HG02678 (cell line): ENCODE data around the gene CPOX.
"Not testable (repeated sequence)": the region's sequence is repeated elsewhere in the genome, so short reads cannot be mapped to it uniquely, and the experiment has no call there.

Experiments
- ATAC-seq: cut with Tn5 transposase; IDR thresholded peaks from one replicate; pipeline ENCODE4 v1.9.1; 2021; ENCODE audit warnings: mild to moderate bottlenecking, moderate library complexity; ENCODE audit not compliant: unreplicated experiment

CPOX gene

DNA sequence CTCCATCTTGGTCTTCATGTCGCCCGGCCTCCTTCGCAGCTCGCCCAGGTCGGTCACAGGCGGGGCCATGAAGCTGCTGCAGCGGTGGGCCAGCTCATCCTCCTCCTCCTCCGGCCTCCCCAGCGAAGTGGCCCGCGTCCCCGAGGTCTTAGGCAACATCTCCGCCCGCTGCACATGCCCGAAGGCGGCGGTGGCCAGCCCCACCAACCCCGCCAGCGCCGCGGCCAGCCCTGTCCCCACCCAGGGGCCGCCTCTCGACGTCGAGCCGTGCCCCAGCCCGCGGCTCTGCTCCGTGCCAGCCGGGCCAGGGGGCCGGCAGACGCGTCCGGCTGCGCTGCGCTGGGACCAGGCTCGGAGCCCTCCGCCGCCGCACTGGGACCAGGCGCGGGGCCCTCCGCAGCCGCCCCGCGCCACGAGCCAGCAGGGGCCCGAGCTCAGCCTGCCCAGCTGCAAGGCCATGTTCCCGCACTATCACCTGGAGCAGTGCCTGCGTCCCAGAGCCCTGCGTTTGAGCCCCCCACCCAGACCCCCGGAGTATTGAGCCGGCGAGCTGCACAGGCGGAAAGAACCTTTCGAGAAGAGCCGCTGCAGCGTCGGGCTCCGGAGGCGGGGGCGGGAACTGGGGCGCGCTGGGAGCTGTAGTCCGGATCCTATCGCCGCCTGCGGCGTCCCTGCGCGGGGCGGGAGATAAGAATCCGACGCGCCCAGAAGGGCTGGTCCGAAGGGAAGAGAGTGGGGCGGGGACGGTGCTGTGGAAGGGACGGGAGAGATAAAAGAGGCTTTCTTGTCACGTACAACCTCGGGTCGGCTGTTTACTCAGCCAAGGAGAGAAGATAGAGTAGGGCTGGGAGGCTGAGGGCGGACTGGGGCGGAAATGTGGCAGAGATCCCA lies at the start of gene CPOX:
TSS of gene CPOX (minus strand) at position 566 of the 891 bp plus-strand sequence. CDS start at position 459, 107 bp downstream.
- peak; percentile 92 for ATAC-seq

DNA sequence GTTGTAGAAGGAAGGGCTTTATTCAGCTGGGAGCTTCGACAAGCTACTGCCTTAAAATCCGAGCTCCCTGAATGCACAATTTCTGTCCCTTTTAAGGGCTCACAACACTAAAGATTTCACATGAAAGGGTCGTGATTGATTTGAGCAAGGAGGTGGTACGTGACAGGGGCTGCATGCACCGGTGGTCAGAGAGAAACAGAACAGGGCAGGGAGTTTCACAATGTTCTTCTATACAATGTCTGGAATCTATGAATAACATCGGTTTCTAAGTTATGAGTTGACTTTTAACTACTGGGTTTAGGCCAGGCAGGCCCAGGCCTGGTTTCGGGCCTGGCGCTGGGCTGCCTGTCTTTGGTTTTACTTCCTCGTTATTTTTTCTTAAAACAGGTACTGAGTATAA lies 49.4 kb upstream of the CPOX start:
- ATAC-seq, result not testable (repeated sequence)

DNA sequence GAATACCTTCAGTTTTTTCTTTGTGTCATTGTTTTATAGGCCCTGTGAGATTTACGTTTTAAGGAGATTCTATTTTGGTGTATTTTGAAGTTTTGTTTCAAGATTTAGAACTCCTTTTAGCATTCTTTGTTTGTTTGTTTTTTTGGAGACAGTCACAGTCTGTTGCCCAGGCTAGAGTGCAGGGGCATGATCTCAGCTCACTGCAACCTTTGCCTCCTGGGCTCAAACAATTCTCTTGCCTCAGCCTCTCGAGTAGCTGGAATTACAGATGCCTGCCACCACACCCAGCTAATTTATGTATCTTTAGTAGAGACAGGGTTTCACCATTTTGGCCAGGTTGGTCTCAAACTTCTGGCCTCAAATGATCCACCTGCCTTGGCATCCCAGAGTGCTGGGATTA lies 48.3 kb upstream of the CPOX start:
- ATAC-seq, result not testable (repeated sequence)

DNA sequence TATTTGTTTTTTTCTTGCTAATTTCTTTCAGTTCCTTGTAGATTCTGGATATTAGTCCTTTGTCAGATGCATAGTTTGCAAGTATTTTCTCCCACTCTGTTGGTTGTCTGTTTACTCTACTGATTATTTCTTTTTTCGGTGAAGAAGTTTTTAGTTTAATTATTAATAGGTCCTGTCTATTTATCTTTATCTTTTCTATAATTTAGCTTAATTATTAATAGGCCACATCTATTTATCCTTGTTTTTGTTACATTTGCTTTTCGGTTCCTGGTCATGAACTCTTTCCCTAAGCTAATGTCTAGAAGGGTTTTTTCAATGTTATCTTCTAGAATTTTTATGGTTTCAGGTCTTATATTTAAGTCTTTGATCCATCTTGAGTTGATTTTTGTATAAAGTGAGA lies 45.1 kb upstream of the CPOX start:
- ATAC-seq, result not testable (repeated sequence)

DNA sequence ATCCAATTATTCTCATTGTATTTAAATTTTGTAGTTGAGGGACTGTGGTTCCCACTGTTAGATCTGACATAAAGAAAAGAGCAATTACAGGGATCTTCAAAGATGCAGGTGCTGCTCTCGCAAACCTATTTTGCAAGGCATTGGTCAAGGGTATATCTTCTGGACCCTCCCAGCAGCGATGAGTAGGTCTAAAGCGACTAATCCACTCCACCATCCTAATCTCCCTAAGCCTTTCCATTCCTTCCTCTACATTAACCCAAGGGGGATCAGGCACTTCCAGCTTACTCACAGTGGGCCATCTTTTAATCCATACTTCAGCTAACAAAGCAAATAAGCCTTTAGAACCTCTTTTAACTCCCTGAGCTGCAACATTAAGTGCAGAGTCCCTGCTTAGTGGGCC lies 37.0 kb upstream of the CPOX start:
- ATAC-seq, result no peak

DNA sequence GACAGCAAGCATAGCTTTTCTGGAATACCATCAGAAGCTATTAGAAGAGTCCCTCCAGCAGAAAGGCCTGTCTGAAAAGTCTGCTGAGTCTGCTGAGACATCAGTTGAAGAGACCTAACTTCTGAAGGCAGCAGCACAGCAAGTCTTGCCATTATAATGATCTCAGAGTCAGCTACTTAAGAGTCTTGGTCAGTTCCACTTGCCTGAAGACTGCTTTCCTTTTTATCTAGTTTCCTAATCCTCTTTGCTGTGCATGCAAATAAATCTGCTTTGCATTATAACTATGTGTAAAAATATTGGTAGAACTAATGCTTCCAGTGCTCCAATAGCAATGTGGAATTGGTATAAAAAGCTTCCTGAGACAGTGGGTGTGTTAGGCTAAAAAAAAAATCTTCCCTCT lies 34.9 kb upstream of the CPOX start:
- no peak for ATAC-seq

DNA sequence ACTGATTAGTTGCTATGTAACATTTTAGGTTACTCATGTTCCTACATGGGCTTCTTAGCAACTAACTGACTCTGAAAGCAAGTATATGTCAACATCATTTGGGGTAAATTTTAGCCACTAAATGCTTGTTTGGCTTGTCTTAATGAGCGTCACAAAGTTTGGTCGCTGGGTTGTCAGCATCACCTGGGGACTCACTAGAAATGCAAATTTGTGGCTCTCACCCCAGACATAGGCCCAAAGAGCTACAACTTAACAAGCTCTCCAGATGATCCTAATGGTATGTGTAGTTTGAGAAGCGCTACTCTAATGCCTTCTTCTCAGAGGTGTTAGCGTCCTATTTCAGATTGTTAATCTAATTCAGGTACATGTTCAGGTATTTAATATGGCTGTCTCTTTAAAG lies 32.7 kb upstream of the CPOX start:
- no peak for ATAC-seq

DNA sequence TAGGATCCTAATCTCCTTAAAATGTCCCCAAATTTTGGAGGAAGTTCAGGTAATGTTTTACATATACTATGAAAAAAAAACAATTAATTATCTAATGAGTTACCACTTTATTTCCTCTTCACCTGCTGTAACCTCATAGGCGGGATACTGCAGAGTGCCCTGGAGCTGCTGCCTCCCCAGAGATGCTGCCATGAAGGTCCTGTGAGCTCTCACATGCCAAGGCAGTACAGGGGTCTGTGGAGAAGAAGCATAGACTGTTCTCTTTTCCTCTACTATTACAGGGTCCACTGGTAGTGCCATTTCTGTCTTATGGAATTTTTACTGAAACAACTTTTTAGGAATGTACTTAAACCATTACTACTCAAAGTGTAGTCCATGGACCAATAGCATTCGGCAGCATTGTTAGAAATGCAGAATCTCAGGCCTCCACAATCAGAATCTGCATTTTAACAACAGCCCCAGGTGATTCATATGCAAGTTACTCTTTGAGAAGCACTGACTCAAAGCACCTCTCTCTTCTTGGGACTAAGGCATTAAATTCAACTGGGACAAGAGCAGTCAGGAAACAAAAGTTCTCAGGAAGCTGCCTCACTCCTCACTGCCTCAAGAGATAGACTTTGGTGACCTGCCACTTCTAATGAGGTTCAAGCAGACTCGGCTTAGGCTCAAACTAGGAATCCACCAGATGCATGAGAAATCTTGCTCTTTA lies 30.3 kb upstream of the CPOX start:
- no peak for ATAC-seq

DNA sequence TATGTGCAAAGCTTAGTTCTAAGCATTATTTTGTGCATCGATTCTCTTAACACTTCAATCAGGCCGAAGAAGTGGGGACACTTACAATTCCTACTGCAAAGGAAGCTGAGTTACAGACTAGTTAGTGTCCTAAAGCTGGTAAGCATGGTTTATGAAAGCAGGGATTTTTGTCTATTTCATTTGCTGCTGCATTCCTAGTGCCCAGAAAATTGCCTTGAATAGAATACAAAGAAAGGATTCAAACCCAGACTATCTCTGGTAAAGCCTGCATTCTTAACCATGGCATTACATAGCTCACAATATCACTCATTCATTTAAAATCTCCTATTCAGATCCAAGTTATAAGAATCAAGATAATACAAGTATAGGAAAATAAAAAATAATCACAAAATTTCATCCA lies 24.4 kb upstream of the CPOX start:
- ATAC-seq, result no peak

DNA sequence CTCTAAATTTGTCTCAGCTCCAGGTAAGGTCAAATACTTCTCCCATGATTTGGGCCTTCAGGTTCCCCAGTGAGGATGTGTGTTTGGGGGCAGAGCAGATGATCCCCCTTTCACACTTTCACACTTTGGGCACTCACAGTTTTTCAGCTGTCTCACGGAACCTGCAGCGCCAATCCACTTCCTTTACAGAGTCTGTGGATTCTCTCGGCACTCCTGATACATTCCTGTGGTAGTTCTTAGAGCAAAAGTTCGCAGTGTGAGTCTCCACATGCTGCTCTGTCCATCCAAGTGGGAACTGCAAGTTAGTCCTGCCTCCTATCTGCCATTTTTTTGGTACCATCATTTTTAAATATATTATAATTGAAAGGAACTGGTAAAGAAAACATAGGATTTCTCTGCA lies 20.2 kb upstream of the CPOX start:
- no peak for ATAC-seq

DNA sequence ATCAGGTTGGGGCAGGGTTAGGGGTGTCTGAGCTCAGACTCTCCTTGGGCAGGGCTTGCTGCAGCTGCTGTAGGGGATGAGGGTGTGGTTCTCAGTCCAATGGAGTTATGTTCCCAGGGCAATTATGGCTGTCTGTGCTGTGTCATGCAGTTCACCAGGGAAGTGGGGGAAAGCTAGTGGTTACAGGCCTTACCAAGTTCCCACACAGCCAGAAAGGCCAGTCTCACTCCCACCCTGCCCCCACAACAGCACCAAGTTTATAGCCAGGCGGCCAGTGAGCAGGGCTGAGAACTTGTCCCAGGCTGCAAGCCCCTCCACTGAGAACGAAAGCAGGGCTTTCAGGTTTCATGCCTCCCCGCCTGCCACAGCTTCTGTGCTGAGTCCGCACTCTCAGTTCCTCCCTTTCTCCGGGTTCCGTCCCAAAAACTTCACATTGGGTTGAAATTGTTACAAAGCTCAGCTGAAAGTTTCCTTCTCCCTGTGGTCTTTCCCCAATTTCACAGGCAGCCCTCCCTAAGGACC lies 19.6 kb upstream of the CPOX start:
- ATAC-seq, result peak; percentile 60

DNA sequence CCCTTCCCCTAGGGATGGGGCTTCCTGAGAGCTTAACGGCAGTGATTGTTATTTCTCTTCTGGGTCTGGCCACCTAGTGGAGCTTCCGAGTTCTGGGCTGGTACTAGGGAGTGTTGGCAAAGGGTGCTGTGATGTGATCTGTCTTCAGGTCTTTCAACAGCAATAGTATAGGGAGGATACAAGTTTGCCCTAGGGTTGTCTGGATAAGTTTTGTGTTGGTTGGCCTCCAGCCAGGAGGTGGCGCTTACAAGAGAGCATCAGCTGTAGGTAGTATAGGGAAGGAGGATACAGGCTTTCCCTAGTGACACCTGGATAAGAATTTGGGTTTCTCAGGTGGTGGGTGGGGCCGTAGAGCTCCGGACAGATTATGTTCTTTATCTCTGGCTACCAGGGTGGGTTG lies 19.2 kb upstream of the CPOX start:
- peak; percentile 59 for ATAC-seq

DNA sequence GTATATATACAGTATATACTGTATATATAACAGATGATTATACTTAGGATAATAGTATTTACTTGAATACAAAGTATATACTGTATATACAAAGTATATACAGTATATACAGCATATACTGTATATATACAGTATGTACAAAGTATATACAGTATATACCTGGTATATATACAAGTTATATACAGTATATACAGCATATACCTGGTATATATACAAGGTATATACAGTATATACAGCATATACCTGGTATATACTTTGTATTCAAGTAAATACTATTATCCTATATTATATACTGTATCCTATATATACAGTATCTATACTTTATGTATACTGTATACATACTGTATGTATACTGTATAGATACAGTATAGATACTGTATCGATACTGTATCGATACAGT lies 14.6 kb upstream of the CPOX start:
- ATAC-seq, result no peak

DNA sequence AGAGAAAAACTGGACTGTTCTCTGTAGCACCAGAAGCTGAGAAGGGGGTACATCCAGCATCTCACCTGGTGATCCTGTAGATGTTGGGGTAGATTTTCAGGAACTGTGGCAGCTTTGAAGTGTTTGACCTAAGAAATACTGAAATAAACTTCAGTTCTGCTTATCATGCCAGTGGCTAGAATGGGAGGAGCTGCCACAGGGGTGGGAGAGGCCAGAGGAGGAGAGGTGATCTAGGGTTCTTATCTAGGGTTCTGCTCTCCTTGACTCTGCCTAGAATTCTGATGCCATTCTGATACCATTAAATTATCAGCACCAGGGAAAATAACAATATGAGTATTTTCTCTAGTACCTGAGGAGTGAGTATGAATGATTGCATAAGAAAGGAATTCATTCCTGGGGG lies 10.2 kb upstream of the CPOX start:
- no peak for ATAC-seq

DNA sequence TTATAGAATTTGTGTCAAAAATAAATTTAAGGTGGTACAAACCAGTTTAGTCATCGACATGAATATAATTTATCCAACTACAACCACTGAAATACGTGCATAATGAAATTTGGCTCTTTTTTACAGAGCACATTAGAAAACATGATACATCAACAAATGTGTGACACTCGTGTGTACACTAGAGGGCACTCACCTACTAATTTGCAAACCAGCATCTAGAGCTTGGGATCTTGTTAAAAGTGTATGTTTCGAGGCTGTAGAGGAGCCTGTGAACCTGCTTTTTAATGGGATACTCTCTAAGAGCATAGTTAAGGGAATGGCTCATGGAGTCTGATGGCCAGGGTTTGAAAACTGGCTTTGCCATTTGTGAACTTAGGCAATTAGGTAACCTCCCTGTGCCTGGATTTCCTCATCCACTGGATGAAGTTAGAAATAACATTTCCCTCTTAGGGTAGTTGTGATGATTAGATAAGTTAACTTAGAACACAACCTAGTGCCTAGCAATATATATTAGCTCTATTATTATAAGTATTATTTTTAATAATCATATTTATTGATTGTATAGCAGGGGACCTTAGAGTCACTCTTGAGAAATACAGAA lies 8.8 kb upstream of the CPOX start:
- ATAC-seq, result peak; percentile 65

DNA sequence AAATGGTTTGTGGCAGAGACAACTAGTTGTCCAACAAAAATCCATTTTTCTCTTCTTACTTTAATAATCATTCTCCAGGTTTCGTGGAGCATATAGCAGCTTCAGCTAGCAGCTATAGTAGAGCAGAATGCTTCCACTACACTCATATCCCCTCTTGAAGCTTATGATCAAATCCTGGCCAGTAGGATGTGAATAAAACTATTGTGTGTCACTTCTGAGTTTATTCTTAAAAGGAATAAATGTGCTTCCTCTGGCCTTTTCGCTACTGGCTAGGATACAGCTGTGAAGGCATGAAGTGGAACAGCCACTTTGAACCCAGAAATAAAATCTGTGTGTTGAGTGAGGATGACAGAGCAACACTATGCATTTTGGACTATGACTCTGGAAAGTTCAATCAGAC lies 7.8 kb upstream of the CPOX start:
- ATAC-seq, result no peak

DNA sequence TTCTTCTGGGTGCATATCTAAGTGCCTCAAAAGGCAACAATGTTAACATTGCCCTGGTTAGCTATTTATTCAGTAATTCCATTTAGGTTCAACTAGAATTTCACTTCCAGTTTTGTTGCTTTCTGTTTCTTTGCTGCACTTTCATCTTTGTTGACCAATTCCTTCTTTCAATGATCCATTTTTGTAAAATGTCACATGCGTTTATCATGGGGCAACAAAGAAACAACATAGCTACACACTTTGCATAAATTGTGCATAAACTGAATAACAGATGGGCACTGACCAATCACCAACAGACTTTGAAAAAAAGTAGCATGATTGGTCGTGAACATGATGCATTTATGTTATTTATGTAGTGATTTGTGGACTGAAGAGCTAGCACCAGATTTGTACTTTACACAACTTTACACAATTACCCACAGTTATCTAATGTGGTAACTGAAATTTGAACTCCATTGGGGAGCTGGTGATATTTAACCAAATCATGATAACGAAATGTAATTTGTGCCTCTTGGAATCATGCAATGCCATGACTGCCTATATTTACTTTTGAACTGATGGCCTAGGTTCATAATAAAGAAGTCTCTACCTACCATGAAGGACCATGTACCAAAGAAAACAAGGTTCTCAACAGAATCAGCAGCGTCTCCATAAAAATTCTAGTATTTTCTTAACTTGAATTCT lies 7.1 kb upstream of the CPOX start:
- ATAC-seq, result peak; percentile 56

DNA sequence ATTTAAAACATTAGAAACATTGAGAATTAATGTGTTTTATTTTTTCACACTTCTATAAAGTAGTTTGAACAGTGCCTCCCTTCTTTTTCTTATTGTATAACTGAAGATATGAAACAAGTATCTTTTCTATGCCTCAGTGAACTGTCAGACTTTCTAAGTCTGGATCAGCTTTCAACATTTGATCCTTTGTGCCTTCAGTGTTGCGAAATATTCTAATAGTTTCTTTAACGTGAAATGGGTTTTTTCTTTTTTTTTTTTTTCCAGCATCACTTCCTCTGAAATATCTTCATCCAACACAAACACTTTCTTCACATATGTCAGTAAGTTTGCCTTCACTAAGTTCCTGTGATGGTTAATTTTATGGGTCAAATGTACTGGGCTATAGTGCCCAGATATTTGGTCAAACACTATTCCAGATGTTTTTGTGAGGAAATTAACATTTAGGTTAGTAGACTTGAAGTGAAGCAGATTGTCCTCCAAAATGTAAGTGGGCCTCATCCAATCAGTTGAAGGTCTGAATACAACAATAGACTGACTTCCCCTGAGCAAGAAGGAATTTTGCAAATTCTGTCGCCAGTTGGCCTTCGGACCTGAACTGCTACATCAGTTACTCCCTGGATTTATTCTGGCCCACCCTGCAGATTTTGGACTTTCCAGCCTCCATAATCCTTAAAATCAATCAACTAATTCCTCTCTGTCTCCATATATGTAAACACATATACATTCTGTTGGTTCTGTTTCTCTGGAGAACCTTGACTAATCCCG lies 6.4 kb upstream of the CPOX start:
- ATAC-seq, result no peak

DNA sequence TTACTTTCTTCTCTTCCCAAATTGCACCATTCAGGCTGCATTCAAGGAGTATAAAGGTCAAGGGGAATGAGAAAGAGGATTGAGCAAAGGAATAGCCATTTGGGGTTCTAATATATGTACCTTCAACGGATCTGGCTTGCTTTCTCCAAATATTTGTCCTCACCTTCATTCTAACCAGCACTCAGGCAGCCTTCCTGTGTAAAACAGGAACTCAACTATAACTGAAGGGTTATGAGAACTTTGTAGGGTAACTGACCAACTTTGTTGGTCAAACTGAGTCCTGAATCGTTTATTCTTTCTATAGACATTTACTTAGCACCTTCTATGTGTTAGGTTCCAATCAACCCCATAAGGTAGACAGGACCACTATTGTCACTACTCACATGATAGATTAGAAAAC lies 5.1 kb upstream of the CPOX start:
- no peak for ATAC-seq
